Measurements from ENCODE around the gene DOLK. TPM values are rescaled to one million over a fixed set of nuclear protein-coding genes. Genes with fewer than 3 reads are reported as not detected.

The DOLK gene
- total and polyA plus RNA-seq, 2 donors (not counting 1 experiment from before 2014, with no cell fraction given): 3.0 to 12.2 TPM

DNA sequence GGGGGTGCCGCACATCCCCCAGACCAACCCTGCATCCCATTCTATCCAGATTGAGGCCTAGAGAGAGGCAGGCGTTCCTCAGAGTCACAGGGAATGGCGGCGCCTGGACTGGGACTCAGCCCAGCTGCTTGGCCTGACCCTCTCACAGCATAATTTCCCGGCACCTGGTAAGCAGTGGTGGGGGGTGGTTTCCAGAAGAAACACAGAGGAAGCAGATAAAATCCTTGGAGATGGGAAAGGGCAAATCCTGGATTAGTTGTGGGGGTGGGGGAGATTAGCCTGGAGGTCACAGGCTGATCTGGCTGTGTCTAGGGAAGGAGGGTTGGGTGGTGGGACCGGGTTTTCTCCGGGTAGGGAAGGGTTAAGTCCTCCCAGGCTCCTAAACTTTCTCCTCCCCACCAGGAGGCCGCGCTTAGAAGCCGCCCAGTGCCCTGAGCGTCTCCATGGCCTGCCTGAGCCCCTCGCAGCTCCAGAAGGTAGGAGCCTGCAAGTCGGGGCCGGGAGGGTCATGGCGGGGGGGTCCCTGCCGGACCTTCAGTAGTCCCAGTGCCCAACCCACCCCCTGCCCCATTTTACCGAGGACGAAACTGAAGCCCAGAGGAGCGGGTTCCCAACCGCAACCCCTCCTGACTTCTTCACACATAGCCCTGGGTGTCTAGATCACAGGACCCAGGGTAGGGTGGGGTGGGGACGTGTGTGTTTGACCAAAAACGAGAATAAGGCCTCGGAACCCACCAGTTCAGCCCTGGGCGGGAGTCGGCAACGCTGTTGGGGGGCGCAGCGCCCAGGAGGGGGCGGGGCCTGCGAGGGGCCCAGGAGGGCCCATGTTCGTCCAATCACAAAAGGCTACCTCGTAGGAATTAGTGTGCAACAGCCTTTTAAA is 25.3 kb downstream of the DOLK start:
- Histone ChIP-seq H2AFZ (ENCODE audit: insufficient read depth, low read depth, low read length, poor library complexity, severe bottlenecking) (peak overlapping the region; percentile 71), H3K4me1 (ENCODE audit: control insufficient read depth in 2 of 2, insufficient read depth in 2 of 2, low read length in 2 of 2) (peaks cover 13% of the 10 kb centered on the region in 2 donors), H3K9ac (ENCODE audit: low read length) (peak overlapping the region; percentile 45), H3K4me2 (replicated peaks; ENCODE audit: low read depth, low read length, poor library complexity, severe bottlenecking) (peak overlapping the region; percentile 60), H3K27me3 (replicated peaks in 1 of 4; ENCODE audit: control extremely low read depth in 1 of 4, control insufficient read depth in 3 of 4, insufficient read depth in 4 of 4, low read length in 3 of 4) (peaks cover 0 to 5% (median 0%) of the 10 kb centered on the region in 4 experiments), H3K27ac (ENCODE audit: low read length in 2 of 2) (peak overlapping the region in 1 of 2 donors; percentile 64), H3K36me3 (replicated peaks in 1 of 2; ENCODE audit: control extremely low read depth in 1 of 2, control insufficient read depth in 1 of 2, extremely low read depth in 1 of 2, insufficient read depth in 2 of 2, low read length in 1 of 2) (peaks cover 0 to 7% of the 10 kb centered on the region in 2 experiments), H3K9me3 (ENCODE audit: control extremely low read depth in 1 of 3, control insufficient read depth in 2 of 3, insufficient read depth in 1 of 3, low read length in 2 of 3) (no peaks in the 10 kb centered on the region), H4K20me1 (ENCODE audit: control insufficient read depth, insufficient read depth, low read length, poor library complexity, severe bottlenecking) (no peaks in the 10 kb centered on the region), H3K79me2 (ENCODE audit: control insufficient read depth, insufficient read depth, low read length) (no peaks in the 10 kb centered on the region), H3K4me3 (ENCODE audit: control extremely low read depth in 1 of 5, extremely low read depth in 1 of 5, insufficient read depth in 1 of 5, low read depth in 2 of 5, low read length in 4 of 5) (peak overlapping the region in 4 of 5 experiments; percentile 12 to 44 (median 32))
- ATAC-seq (ENCODE audit: low read depth): peak; percentile 39
- H3K4me3 Mint-ChIP-seq: no peak overlapping the region
- H3K27me3 Mint-ChIP-seq: peaks cover 2% of the 10 kb centered on the region
- CTCF ChIA-PET: interaction anchor here (10.7 kb wide), 1 partner anchor 59 kb away, joined by 203 read pairs; no protein-coding TSS in a partner anchor
- peak; percentile 32 for DNase-seq
- intact Hi-C loops (cut with micrococcal nuclease): no loop called here
- H3K4me1 Mint-ChIP-seq: peaks cover 6% of the 10 kb centered on the region
- TF ChIP-seq EZH2 (IDR thresholded peaks at IDR 0.05; ENCODE audit: borderline replicate concordance, insufficient read depth, low read depth, low read length, poor library complexity, severe bottlenecking): no peak
- TF ChIP-seq, protein P1, sequence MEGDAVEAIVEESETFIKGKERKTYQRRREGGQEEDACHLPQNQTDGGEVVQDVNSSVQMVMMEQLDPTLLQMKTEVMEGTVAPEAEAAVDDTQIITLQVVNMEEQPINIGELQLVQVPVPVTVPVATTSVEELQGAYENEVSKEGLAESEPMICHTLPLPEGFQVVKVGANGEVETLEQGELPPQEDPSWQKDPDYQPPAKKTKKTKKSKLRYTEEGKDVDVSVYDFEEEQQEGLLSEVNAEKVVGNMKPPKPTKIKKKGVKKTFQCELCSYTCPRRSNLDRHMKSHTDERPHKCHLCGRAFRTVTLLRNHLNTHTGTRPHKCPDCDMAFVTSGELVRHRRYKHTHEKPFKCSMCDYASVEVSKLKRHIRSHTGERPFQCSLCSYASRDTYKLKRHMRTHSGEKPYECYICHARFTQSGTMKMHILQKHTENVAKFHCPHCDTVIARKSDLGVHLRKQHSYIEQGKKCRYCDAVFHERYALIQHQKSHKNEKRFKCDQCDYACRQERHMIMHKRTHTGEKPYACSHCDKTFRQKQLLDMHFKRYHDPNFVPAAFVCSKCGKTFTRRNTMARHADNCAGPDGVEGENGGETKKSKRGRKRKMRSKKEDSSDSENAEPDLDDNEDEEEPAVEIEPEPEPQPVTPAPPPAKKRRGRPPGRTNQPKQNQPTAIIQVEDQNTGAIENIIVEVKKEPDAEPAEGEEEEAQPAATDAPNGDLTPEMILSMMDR (IDR thresholded peaks at IDR 0.05): no peak
- no peak overlapping the region for H3K27ac Mint-ChIP-seq
- 16% methylated on average over 21 of the region's 32 CpGs for WGBS (ENCODE audit: insufficient coverage)
- H3K9me3 Mint-ChIP-seq (ENCODE audit: insufficient read depth): no peaks in the 10 kb centered on the region
- POLR2A ChIA-PET: no interaction called here
